ENCODE results near the gene IFNA13.
A peak's percentile ranks its signal among the peaks of the same experiment; 100 is the strongest.

The IFNA13 gene

GRCh38 chr9:21331676-21332402, 36.0 kb downstream of the IFNA13 start:
- intact Hi-C loops (cut with DNase I; ENCODE audit: low total_unique reads), result loop anchor here (10.0 kb wide), 1 partner anchor 673 kb away; the partner anchor contains the start of gene CDKN2B
- DNase-seq, result no peak
- TF ChIP-seq CTCF (IDR thresholded peaks at IDR 0.05), result no peak
- H3K4me1 ChIP-seq, result peaks cover 0 to 79% (median 39%) of the 10 kb centered on the region in 4 donors
- H3K4me3 ChIP-seq, result no peak overlapping the region
- H3K36me3 ChIP-seq, result no peaks in the 10 kb centered on the region
- H3K9me3 ChIP-seq, result no peaks in the 10 kb centered on the region
- no peaks in the 10 kb centered on the region for H3K27me3 ChIP-seq
- peak overlapping the region in 1 of 2 donors; percentile 24 for H3K27ac ChIP-seq

GRCh38 chr9:21326526-21327139, 41.2 kb downstream of the IFNA13 start:
- Histone ChIP-seq H3K4me3 (no peak overlapping the region), H3K36me3 (peaks cover 0 to 30% (median 11%) of the 10 kb centered on the region in 3 donors), H3K27ac (no peak overlapping the region), H3K9me3 (no peaks in the 10 kb centered on the region), H3K27me3 (no peaks in the 10 kb centered on the region), H3K4me1 (peaks cover 0 to 49% (median 13%) of the 10 kb centered on the region in 4 donors)
- DNase-seq, result no peak
- intact Hi-C loops (cut with DNase I; ENCODE audit: low total_unique reads), result loop anchor here (10.0 kb wide), 1 partner anchor 68 kb away; no protein-coding TSS in a partner anchor
- TF ChIP-seq CTCF (IDR thresholded peaks at IDR 0.05), result peak; percentile 60 to 63

- H3K27ac ChIP-seq, result no peak overlapping the region
- peaks cover 0 to 40% (median 18%) of the 10 kb centered on the region in 3 donors for H3K36me3 ChIP-seq
Measured at GRCh38 chr9:21324047-21324446, 43.8 kb downstream of the IFNA13 start.

GRCh38 chr9:21322911-21323461, 44.9 kb downstream of the IFNA13 start:
- no peak for TF ChIP-seq CTCF (IDR thresholded peaks at IDR 0.05)
- intact Hi-C loops (cut with DNase I; ENCODE audit: low total_unique reads), result loop anchor here (5.0 to 10.0 kb wide), 2 partner anchors 72 to 469 kb away; no protein-coding TSS in a partner anchor
- Histone ChIP-seq H3K27me3 (no peaks in the 10 kb centered on the region), H3K4me3 (no peak overlapping the region), H3K4me1 (peaks cover 0 to 13% (median 2%) of the 10 kb centered on the region in 4 donors), H3K9me3 (no peaks in the 10 kb centered on the region), H3K27ac (no peak overlapping the region), H3K36me3 (peaks cover 0 to 40% (median 18%) of the 10 kb centered on the region in 3 donors)
- DNase-seq, result no peak

More at GRCh38 chr9:21324047-21324446, 43.8 kb downstream of the IFNA13 start:
- Histone ChIP-seq H3K27me3 (no peaks in the 10 kb centered on the region), H3K9me3 (no peaks in the 10 kb centered on the region), H3K4me1 (peaks cover 0 to 23% (median 6%) of the 10 kb centered on the region in 4 donors), H3K4me3 (no peak overlapping the region)
- intact Hi-C loops (cut with DNase I; ENCODE audit: low total_unique reads), result loop anchor here (5.0 to 10.0 kb wide), 2 partner anchors 71 to 468 kb away; no protein-coding TSS in a partner anchor
- TF ChIP-seq CTCF (IDR thresholded peaks at IDR 0.05), result no peak
- DNase-seq, result no peak

- Histone ChIP-seq H3K4me3 (no peak overlapping the region), H3K27ac (no peak overlapping the region), H3K4me1 (peaks cover 0 to 13% (median 0%) of the 10 kb centered on the region in 4 donors), H3K36me3 (peaks cover 0 to 40% (median 18%) of the 10 kb centered on the region in 3 donors), H3K27me3 (no peaks in the 10 kb centered on the region), H3K9me3 (no peaks in the 10 kb centered on the region)
- intact Hi-C loops (cut with DNase I; ENCODE audit: low total_unique reads), result loop anchor here (5.0 to 10.0 kb wide), 2 partner anchors 74 to 472 kb away; no protein-coding TSS in a partner anchor
- TF ChIP-seq CTCF (IDR thresholded peaks at IDR 0.05), result no peak
- no peak for DNase-seq
Measured at GRCh38 chr9:21320465-21320864, 47.4 kb downstream of the IFNA13 start.

Data from tibial artery (tissue), 4 donors.